ENCODE measurements around the gene EDIL3. TPM values are rescaled to one million over a fixed set of nuclear protein-coding genes. Genes with fewer than 3 reads are reported as not detected.

Gene EDIL3
- total and polyA plus RNA-seq, 7 donors, result 3.5 to 57.3 (median 37.1) TPM

GRCh38 chr5:83922699-83923098, 462.0 kb downstream of the EDIL3 start:
- Histone ChIP-seq H3K4me1 (no peaks in the 10 kb centered on the region), H3K36me3 (no peaks in the 10 kb centered on the region), H3K9me3 (no peaks in the 10 kb centered on the region), H3K27me3 (no peaks in the 10 kb centered on the region), H3K4me3 (no peak overlapping the region), H3K27ac (no peak overlapping the region)
- intact Hi-C loops (cut with DNase I), result no loop called here
- 92 to 95% methylated on average over 4 of the region's 4 CpGs for WGBS, 2 donors
- DNase-seq, result no peak
- no peak for TF ChIP-seq EP300 (IDR thresholded peaks at IDR 0.05)
- no peak for TF ChIP-seq POLR2A (IDR thresholded peaks at IDR 0.05)
- no peak for TF ChIP-seq CTCF (IDR thresholded peaks at IDR 0.05)
- TF ChIP-seq POLR2AphosphoS5 (IDR thresholded peaks at IDR 0.05), result no peak

GRCh38 chr5:83921666-83922193, 462.9 kb downstream of the EDIL3 start:
- Histone ChIP-seq H3K27ac (no peak overlapping the region), H3K4me1 (no peaks in the 10 kb centered on the region), H3K9me3 (no peaks in the 10 kb centered on the region), H3K27me3 (no peaks in the 10 kb centered on the region), H3K4me3 (no peak overlapping the region), H3K36me3 (no peaks in the 10 kb centered on the region)
- TF ChIP-seq EP300 (IDR thresholded peaks at IDR 0.05) (no peak), CTCF (IDR thresholded peaks at IDR 0.05) (no peak), POLR2AphosphoS5 (IDR thresholded peaks at IDR 0.05) (no peak), POLR2A (IDR thresholded peaks at IDR 0.05) (no peak)
- 58 to 73% methylated on average over 5 of the region's 5 CpGs for WGBS, 2 donors
- intact Hi-C loops (cut with DNase I), result no loop called here
- no peak for DNase-seq

- Histone ChIP-seq H3K27me3 (no peaks in the 10 kb centered on the region), H3K36me3 (no peaks in the 10 kb centered on the region), H3K27ac (no peak overlapping the region), H3K4me1 (no peaks in the 10 kb centered on the region), H3K4me3 (no peak overlapping the region), H3K9me3 (no peaks in the 10 kb centered on the region)
- no peak for DNase-seq
- no peak for TF ChIP-seq CTCF (IDR thresholded peaks at IDR 0.05)
- TF ChIP-seq POLR2AphosphoS5 (IDR thresholded peaks at IDR 0.05), result no peak
- no peak for TF ChIP-seq POLR2A (IDR thresholded peaks at IDR 0.05)
- TF ChIP-seq EP300 (IDR thresholded peaks at IDR 0.05), result no peak
- intact Hi-C loops (cut with DNase I), result no loop called here
- WGBS, 2 donors, result 14 to 32% methylated on average over 4 of the region's 4 CpGs
Measured at GRCh38 chr5:83919071-83920041, 465.3 kb downstream of the EDIL3 start.

GRCh38 chr5:83917261-83917908, 467.3 kb downstream of the EDIL3 start:
- WGBS, 2 donors, result 54 to 83% methylated on average over 4 of the region's 4 CpGs
- H3K27ac ChIP-seq, result no peak overlapping the region
- H3K9me3 ChIP-seq, result no peaks in the 10 kb centered on the region
- no peak overlapping the region for H3K4me3 ChIP-seq
- no peaks in the 10 kb centered on the region for H3K4me1 ChIP-seq
- DNase-seq, result no peak
- no peaks in the 10 kb centered on the region for H3K36me3 ChIP-seq
- intact Hi-C loops (cut with DNase I), result no loop called here
- TF ChIP-seq CTCF (IDR thresholded peaks at IDR 0.05) (no peak), EP300 (IDR thresholded peaks at IDR 0.05) (no peak), POLR2A (IDR thresholded peaks at IDR 0.05) (no peak), POLR2AphosphoS5 (IDR thresholded peaks at IDR 0.05) (no peak)
- H3K27me3 ChIP-seq, result no peaks in the 10 kb centered on the region

All from sigmoid colon (tissue), 7 donors.